Measurements from ENCODE around the gene ZMYM4.
"Not testable (repeated sequence)": the region's sequence is repeated elsewhere in the genome, so short reads cannot be mapped to it uniquely, and the experiment has no call there.

The ZMYM4 gene

GRCh38 chr1:35268282-35269200 is at the start of gene ZMYM4:
Gene ZMYM4 (plus strand): TSS chr1:35268709. CDS start chr1:35269047, 338 bp downstream.
- DNase-seq: peak; percentile 83 to 85

GRCh38 chr1:35220976-35221375 is 47.5 kb upstream of the ZMYM4 start:
- no peak for DNase-seq

GRCh38 chr1:35222322-35223083 is 46.0 kb upstream of the ZMYM4 start:
- no peak for DNase-seq

- DNase-seq: no peak
Observed at GRCh38 chr1:35223084-35223630, 45.4 kb upstream of the ZMYM4 start.

- no peak for DNase-seq
Observed at GRCh38 chr1:35226546-35226945, 42.0 kb upstream of the ZMYM4 start.

- no peak for DNase-seq
Observed at GRCh38 chr1:35229587-35230360, 38.7 kb upstream of the ZMYM4 start.

GRCh38 chr1:35231287-35231686 is 37.2 kb upstream of the ZMYM4 start:
- DNase-seq: no peak

GRCh38 chr1:35236772-35237171 is 31.7 kb upstream of the ZMYM4 start:
- not testable (repeated sequence) for DNase-seq

GRCh38 chr1:35243691-35244090 is 24.8 kb upstream of the ZMYM4 start:
- DNase-seq: no peak

GRCh38 chr1:35247256-35247655 is 21.3 kb upstream of the ZMYM4 start:
- DNase-seq: no peak

- DNase-seq: no peak
Observed at GRCh38 chr1:35253941-35254340, 14.6 kb upstream of the ZMYM4 start.

- no peak for DNase-seq
Observed at GRCh38 chr1:35255276-35255675, 13.2 kb upstream of the ZMYM4 start.

GRCh38 chr1:35259561-35259960 is 8.9 kb upstream of the ZMYM4 start:
- DNase-seq: no peak

- no peak for DNase-seq
Observed at GRCh38 chr1:35261412-35262120, 6.9 kb upstream of the ZMYM4 start.

- no peak for DNase-seq
Observed at GRCh38 chr1:35264035-35264434, 4.5 kb upstream of the ZMYM4 start.

- no peak for DNase-seq
Observed at GRCh38 chr1:35264871-35265270, 3.6 kb upstream of the ZMYM4 start.

GRCh38 chr1:35266306-35266705 is 2.2 kb upstream of the ZMYM4 start:
- no peak for DNase-seq

GRCh38 chr1:35269201-35269988 is 886 bp downstream of the ZMYM4 start:
- DNase-seq: no peak

- no peak for DNase-seq
Observed at GRCh38 chr1:35269989-35270289, 1.4 kb downstream of the ZMYM4 start.

GRCh38 chr1:35270836-35271235 is 2.3 kb downstream of the ZMYM4 start:
- no peak for DNase-seq

- DNase-seq: no peak
Observed at GRCh38 chr1:35274197-35274596, 5.7 kb downstream of the ZMYM4 start.
